Right kidney (tissue), 1 donor: ENCODE data around the gene NOTO.
"Not testable (repeated sequence)": the region's sequence is repeated elsewhere in the genome, so short reads cannot be mapped to it uniquely, and the experiment has no call there.

Experiments
- DNase-seq: peaks from one replicate; pipeline ENCODE4 v3.0.0-alpha.2; 2016

NOTO gene

DNA sequence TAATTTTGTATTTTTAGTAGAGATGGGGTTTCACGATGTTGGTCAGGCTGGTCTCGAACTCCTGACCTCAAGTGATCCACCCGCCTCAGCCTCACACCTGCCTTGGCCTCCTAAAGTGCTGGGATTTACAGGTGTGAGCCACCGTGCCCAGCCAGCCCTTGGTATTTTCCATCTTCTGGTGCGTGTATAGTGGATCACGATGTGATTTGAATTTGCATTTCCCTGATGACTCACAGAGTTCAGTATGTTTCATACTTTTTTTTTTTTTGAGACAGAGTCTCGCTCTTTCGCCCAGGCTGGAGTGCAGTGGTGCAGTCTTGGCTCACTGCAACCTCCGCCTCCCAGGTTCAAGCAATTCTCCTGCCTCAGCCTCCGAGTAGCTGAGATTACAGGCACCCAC is 2.1 kb upstream of the NOTO start:
- not testable (repeated sequence) for DNase-seq

DNA sequence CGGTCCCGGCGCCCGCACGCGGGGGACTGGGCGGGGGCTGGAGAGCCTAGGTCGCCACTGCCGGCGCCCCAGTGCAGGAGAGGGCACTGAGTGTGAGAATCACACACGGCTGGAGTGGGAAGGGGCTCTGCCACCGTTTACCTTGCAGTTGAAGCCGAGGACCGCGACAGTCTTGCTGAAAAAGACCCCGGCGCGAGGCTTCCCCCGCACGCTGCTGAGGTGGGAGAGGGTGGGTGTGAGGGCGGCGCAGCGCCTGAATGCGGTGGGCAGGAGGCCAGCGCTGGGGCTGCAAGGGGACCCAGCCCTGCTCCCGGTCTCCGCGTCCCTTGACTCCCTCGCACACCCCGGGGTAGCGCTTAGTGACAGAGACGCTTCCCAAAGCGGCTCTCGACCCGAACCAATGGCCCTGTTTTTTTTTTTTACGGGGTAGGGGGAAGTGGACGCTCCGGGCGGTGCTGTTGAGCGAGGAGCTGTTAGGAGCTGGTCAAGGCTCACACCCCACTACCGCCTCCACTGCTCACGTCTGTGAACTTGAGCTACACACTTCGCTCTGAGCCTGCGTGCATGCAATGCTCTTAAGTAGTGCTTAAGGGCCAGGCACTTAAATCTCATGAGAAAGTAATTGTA is 794 bp downstream of the NOTO start:
- no peak for DNase-seq

DNA sequence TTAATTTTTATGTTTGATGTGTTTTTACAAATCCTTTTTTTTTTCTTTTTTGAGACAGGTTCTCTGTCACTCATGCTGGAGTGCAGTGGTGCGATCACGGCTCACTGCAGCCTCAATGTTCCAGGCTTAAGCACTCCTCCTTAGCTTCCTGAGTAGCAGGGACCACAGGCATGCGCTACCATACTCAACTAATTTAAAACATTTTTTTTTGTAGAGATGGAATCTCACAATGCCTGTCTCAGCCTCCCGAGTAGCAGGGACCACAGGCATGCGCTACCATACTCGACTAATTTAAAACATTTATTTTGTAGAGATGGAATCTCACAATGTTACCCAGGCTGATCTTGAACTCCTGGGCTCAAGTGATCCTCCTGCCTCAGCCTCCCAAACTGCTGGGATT is 3.2 kb downstream of the NOTO start:
- no peak for DNase-seq

DNA sequence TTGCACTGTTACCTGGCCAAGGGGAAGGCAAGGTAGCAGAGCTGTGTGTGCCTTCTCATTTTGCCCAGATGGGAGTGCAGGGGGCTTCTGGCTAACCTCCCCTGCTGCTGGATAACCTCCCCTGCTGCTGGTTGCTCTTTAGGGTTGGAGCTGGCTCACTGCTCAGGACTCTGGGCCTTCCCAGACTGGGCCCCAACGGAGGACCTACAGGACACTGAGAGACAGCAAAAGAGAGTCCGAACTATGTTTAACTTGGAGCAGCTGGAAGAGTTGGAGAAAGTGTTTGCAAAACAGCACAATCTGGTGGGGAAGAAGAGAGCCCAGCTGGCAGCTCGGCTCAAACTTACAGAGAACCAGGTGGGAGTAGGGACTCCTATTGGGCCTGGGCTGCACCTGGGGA is 5.9 kb downstream of the NOTO start:
- DNase-seq: no peak

DNA sequence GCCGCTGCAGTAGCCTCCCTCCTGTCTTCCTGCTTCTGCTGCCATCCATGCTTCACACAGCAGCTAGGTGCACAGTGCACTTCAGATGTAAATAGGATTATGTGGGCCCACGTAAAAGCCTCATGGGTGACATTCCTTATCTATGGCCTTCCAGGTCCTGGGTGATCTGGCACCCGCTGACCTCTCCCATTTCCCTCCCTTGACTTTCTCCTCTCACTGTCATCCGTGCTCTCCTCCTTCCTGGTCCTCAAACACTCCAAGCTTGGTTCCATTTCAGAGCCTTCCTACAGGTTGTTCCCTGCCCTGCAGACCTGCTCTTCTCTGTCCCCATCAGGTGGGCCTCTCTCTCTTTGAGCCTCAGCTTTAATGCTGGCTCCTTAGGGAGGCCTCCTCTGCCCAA is 7.6 kb downstream of the NOTO start:
- no peak for DNase-seq

DNA sequence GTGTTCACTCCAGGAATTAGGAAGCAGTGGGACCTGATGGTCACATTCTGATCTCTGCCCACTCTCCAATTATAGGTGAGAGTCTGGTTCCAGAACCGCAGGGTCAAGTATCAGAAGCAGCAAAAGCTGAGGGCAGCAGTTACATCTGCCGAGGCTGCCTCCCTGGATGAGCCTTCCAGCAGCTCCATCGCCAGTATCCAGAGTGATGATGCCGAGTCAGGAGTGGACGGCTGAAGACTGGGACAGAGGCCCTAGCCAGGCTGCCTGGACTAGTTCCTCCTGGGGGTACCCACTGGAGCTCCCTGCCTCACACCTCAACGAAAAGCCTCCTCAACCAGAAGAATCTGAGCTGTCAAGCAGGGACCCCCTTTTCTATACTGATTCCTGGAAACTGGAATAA is 8.3 kb downstream of the NOTO start:
- DNase-seq: no peak

DNA sequence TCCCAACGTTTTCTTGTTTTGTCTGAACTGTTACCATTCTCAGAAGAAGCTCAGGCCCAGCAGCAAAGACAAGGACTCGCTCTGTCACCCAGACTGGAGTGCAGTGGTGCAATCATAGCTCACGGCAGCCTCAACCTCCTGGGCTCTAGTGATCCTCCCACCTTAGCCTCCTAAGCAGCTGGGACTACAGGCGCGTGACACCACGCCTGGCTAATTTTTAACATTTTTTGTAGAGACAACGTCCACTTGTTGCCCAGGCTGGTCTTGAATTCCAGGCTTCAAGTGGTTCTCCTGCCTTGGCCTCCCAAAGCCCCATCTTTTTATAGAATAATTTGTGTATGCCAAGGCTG is 9.7 kb downstream of the NOTO start:
- DNase-seq: no peak

DNA sequence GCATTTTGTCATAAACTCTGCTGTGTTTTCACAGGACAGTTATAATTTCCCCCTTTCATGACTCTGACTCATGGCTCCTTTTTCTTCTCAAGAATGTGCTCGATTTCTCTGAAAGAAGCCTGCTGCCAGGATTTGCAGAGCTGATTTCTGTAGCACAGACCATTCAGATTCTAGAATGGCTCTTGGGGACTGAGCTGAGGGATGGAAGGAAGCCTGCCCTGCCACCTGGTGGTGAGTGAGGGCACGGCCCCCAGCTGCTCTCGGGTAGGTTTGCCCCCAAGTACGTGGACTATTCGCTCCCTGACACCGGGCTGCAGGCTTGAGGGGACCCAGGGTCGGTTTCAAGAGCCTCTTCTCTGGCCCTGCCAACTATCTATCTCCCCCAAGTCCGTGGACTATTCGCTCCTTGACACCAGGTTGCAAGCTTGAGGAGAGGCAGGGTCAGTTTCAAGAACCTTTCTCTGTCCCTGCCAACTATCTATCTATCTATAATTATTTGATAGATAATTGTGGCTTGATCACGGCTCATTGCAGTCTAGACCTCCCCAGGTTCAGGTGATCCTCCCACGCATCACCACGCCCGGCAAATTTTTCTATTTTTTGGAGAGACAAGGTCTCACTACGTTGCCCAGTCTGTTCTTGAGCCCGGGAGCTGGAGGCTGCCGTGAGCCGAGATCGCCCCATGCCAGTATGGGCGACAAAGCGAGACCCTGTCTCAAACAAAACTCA is 10.2 kb downstream of the NOTO start:
- peak; percentile 55 for DNase-seq

DNA sequence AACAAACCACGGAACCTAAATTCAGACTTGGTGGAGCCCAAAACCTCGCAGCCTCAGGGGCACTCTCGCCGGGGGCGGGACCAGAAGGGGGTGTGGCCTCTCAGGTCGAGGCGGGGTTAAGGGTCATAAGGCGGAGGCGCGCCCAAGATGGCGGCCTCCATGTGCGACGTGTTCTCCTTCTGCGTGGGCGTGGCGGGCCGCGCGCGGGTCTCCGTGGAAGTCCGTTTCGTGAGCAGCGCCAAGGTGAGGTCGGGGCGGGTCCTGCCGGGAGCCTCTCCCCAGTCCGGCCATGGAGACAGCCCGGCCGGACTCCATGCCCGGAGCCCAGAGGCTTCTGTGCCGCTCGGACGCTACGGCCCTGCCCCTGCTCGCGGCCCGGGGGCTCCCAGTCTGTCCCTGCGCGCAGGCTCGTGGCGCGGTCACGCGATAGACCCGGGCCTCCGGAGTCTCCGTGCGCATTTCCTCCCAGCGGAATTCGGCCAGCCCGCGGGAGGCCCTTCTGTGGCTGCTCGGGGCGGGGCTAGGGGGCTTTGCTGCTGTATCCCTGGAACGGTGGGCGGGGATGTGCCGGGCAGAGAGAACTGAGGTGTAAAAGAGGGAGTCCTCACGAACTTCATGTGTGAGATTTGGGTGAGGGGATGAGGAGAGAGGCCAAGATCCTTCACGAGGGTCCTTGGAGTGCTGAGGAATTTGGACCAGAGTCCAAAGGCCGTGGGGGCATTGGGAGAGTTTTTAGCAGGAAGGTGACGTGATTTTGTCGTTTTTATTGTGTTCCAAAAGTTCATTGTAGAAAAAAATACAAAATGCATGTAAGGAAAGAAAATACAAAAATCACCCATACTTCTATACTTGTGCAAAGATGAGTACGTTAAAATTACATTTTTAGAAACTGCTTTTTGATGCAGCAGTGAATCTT is 12.0 kb downstream of the NOTO start, which contains the start of gene SMYD5:
Gene SMYD5 (plus strand): TSS at position 126 of the 916 bp plus-strand sequence. CDS start 22 bp downstream, at position 148.
- DNase-seq: peak; percentile 93

DNA sequence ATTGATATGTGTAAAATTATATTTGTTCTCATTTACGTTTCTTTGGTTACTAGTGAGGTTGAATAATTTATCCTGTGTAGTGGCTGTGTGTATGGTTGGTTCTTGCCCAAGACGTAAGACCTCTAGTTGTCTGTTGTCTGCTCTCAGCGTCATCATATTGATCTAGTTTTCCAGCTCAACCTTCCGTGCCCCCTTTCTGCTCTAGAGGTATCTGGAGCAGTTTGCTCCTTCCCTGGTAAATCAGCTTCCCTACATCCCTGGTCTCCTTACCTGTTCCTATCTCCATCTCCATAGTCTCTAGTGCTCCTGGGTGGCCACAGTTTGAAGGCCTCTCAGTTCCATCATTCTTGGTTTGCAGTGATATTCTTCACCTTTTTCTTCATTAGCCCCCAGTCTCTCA is 12.9 kb downstream of the NOTO start:
- no peak for DNase-seq

DNA sequence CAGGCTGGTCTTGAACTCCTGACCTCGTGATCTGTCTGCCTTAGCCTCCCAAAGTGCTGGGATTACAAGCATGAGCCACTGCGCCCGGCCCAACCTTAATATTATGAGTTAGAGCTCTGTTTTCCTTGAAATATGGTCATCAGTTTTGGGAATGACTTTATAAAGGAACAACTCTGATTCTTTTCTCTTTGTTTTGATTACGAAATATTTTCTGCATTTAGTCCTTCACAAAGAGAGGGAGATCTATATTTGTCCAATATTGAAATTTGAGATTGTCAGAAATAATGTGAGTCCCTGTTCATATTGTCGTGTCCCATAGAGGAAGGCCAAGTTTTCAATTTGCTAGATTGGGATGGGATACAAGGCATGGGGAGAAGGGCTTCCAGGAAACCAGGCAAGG is 14.8 kb downstream of the NOTO start:
- no peak for DNase-seq

DNA sequence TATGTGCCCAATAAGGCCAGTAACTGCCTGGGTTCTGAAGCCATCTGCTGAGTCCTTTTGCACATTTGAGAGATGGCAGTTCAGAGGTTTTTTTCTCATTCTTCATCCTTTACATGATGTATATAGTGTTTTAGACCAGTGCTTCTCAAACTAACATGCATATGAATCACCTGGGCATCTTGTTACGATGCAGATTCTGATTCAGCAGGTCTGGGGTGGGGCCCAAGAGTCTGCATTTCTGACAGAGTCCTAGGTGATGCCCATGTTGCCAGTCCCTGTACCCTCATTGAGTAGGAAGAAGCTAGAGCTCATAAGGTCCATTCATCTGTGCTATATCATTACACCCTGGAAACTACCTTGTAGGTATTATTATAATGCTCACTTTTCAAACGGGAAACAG is 15.5 kb downstream of the NOTO start:
- no peak for DNase-seq

DNA sequence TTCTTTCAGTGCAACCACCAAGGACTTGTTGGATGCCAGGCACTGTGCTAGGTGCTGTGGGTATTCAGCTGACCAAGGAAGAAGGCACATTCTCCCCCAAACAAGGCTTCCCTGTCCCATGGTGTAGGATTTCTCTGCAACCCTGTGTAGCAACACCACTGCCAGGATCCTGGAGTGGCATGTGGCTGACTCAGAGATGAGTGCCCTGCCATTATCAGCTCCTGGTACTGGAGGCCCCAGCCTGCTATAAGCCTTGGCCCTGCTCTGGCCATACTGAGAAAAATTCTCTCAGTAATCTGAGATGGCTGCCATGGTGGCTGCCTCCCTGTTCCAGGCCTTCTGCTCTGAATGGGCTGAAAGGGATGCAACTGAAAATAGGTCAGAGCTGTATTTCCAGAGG is 15.9 kb downstream of the NOTO start:
- no peak for DNase-seq

DNA sequence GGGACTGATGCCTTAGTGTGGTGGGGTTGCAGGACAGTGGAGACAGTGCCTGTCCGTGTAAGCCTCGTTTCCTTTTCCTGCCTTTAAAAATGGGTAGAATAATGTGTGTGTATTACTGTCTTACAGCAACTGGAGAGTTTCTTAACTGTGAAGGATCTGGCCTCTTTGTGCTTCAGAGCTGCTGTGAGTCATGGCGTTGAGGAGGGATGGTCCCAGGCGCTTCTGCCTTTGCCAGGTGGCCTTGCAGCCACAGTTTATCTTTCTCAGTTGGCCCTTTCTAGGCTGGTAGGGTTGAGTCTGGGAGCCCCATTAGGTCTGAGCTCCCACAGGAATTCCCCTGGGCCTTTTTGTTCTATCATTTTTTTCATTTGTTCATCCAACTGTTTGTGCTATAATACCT is 21.4 kb downstream of the NOTO start:
- DNase-seq: no peak

DNA sequence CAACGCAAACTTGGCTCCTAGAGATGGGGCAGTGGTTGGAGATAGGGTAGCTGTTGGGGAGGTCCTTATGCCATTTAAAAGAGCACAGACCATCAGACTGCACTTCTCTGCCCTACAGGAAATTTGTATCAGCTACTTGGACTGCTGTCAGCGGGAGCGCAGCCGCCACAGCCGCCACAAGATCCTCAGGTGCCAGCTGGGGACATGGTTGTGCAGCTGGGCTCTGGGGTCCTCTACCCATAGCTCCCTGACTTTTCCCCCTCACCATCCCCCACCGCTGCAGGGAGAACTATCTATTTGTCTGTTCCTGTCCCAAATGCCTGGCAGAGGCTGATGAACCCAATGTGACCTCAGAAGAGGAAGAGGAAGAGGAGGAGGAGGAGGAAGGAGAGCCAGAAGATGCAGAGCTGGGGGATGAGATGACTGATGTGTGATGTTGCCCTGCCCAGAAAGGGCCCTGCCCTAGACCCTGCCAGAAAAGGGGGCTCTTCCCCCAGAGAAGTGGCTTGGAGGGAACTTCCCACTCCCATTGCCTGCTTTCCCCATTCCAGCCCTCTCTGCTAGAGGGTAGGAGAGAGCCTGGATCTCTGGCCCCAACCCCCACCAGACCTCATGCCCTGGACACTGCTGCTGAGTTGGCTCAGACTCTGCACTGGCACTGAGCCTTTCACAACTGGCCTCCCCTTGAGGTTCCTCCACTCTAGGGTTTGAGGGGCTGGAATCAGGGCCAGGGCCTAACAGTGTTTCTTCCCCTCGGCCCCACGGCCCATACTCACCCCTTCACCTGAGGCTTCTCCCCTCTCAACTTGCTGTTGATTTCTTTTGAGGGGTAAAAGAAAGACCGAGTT is 23.4 kb downstream of the NOTO start:
- DNase-seq: no peak

DNA sequence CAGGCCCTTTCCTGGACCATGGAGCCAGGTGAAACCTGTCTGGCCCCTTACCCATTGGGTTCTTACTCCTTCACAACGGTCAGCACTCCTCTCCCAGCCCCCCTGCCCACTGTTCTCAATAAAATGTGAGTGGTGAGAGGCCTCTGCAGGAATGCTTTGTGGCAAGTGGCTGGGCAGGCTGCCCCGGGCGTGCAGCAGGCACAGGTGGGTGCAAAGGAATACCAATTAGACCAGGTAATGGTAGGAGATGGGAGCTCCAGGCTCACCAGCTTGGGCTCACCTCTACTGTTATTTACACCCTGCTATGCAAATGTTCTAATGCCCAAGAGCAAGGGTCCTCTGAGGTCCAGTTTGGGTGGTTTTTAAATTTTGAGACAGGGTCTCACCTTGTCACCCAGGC is 24.7 kb downstream of the NOTO start:
- DNase-seq: no peak

DNA sequence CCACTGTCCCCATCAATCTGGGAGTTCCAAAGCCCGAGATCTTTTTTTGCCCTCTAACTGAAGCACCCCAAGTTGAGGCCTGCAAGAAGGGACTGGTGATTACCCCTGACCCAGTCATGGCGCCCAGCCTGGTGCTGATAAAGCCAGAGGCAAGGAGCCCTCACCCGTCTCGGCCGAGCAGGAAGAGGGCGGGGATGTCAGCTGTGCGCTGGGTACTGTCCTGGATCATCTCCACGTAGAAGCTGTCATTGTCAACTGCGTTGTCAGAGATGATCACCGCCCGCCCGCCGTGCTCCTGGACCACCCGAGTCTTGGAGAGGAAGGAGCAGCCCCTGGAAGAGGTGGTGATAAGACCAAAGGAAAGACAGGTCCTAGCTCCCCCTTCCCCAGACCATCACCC is 26.3 kb downstream of the NOTO start:
- no peak for DNase-seq

DNA sequence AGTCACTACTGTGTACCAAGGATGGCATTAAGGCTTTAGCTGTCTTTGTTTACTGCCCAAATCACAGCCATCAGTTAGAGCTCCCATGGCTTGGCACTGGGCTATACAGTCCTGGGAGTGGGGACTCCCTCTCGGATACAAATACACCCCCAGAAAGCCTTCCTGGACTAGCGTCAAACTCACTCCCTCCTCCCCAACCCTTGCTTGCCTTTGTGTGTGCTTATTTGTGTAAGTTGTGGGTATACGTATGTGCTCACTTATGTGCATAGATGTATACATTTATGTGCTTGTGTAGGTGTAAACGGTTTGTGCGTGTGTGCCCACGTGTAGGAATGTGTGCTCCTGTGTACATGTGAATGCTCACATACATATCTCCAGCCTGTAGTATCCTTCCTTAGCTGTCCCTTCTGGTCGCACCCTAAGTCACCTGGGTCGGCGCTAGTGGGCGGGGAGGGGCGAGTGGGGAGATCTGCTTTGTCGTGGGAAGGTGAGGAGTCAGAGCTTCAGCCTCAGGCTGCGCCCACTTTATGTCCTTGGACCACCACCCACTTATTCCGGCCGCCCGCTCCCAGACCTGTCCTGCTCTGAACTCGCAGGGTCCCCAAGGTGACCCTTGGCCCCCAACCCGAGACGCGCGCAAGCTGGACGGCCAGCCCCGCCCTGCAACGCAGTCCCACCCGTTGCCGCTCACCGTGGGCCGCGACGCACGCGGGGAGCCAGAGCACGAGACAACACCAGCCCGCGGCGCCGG is 30.2 kb downstream of the NOTO start:
- no peak for DNase-seq

DNA sequence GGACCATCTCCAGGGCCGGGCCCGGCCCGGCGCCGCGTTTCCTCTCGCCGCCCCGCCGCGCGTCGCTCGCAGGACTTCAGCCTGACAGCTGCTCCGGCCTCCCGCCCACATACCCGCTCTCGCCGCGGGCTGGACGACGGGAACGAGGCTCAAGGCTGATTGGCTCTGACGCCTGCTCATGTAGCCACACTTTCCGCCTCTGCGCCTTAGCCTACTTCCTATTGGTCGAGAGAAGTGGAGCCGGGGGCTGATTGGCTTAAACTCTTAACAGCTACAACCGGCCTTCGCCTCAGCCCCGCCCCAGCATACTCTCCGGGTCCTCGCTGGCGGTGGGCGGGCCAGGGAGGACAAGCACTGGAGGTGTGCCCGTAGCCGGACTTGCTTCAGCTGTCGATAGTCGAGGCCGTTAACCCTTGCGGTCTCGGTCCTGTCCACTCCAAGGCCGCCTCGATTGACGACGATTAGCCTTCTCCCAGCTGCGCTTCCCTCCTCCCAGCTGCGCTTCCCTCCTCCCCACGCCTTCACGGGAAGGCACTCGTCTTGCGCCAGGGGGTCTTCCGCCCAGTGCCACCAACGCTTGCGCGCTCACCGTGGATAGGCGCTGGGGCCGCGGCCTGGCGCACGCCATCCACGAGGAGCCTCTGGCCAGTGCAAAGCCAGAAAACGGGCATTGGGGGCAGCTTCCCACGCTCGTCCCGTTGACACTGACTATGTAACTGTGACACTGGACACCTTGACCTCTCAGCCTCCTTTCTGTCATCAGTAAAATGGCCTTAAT is 31.0 kb downstream of the NOTO start, which contains the start of gene PRADC1:
Gene PRADC1 (minus strand): TSS at position 86 of the 778 bp plus-strand sequence. CDS start 79 bp downstream, at position 7.
- DNase-seq: peak; percentile 85
